ENCODE measurements around the gene KIAA1958.

The KIAA1958 gene

GRCh38 chr9:112570671-112571167 is 84.1 kb downstream of the KIAA1958 start:
- TF ChIP-seq CTCF (IDR thresholded peaks at IDR 0.05; ENCODE audit: insufficient read depth, low read length, poor library complexity, severe bottlenecking), result no peak

GRCh38 chr9:112571624-112572355 is 85.2 kb downstream of the KIAA1958 start:
- no peaks in the 10 kb centered on the region for H3K27me3 ChIP-seq (replicated peaks; ENCODE audit: control insufficient read depth, insufficient read depth, low read length)
- no peak overlapping the region for H3K4me3 ChIP-seq (replicated peaks; ENCODE audit: low read depth, low read length)
- no peaks in the 10 kb centered on the region for H3K36me3 ChIP-seq (ENCODE audit: control insufficient read depth, insufficient read depth, low read length)
- DNase-seq (ENCODE audit: extremely low read depth, insufficient read length), result no peak
- no peak for TF ChIP-seq CTCF (IDR thresholded peaks at IDR 0.05; ENCODE audit: insufficient read depth, low read length, poor library complexity, severe bottlenecking)

More at GRCh38 chr9:112570671-112571167, 84.1 kb downstream of the KIAA1958 start:
- no peak for DNase-seq (ENCODE audit: extremely low read depth, insufficient read length)
- no peak overlapping the region for H3K4me3 ChIP-seq (replicated peaks; ENCODE audit: low read depth, low read length)
- no peaks in the 10 kb centered on the region for H3K27me3 ChIP-seq (replicated peaks; ENCODE audit: control insufficient read depth, insufficient read depth, low read length)
- H3K36me3 ChIP-seq (ENCODE audit: control insufficient read depth, insufficient read depth, low read length), result no peaks in the 10 kb centered on the region

- TF ChIP-seq CTCF (IDR thresholded peaks at IDR 0.05; ENCODE audit: insufficient read depth, low read length, poor library complexity, severe bottlenecking), result no peak
- Histone ChIP-seq H3K27me3 (replicated peaks; ENCODE audit: control insufficient read depth, insufficient read depth, low read length) (no peaks in the 10 kb centered on the region), H3K4me3 (replicated peaks; ENCODE audit: low read depth, low read length) (no peak overlapping the region), H3K36me3 (ENCODE audit: control insufficient read depth, insufficient read depth, low read length) (no peaks in the 10 kb centered on the region)
- no peak for DNase-seq (ENCODE audit: extremely low read depth, insufficient read length)
Measured at GRCh38 chr9:112572416-112572815, 85.8 kb downstream of the KIAA1958 start.

GRCh38 chr9:112574008-112574407 is 87.4 kb downstream of the KIAA1958 start:
- Histone ChIP-seq H3K27me3 (replicated peaks; ENCODE audit: control insufficient read depth, insufficient read depth, low read length) (no peaks in the 10 kb centered on the region), H3K4me3 (replicated peaks; ENCODE audit: low read depth, low read length) (no peak overlapping the region), H3K36me3 (ENCODE audit: control insufficient read depth, insufficient read depth, low read length) (no peaks in the 10 kb centered on the region)
- no peak for DNase-seq (ENCODE audit: extremely low read depth, insufficient read length)
- TF ChIP-seq CTCF (IDR thresholded peaks at IDR 0.05; ENCODE audit: insufficient read depth, low read length, poor library complexity, severe bottlenecking), result no peak

- H3K36me3 ChIP-seq (ENCODE audit: control insufficient read depth, insufficient read depth, low read length), result no peaks in the 10 kb centered on the region
- DNase-seq (ENCODE audit: extremely low read depth, insufficient read length), result no peak
- no peaks in the 10 kb centered on the region for H3K27me3 ChIP-seq (replicated peaks; ENCODE audit: control insufficient read depth, insufficient read depth, low read length)
- TF ChIP-seq CTCF (IDR thresholded peaks at IDR 0.05; ENCODE audit: insufficient read depth, low read length, poor library complexity, severe bottlenecking), result no peak
- no peak overlapping the region for H3K4me3 ChIP-seq (replicated peaks; ENCODE audit: low read depth, low read length)
Measured at GRCh38 chr9:112575107-112575506, 88.5 kb downstream of the KIAA1958 start.

Data from GM06990 (cell line).